ENCODE data around the gene KLHDC7B. TPM values are rescaled to one million over a fixed set of nuclear protein-coding genes. Genes with fewer than 3 reads are reported as not detected.

Gene KLHDC7B
- total and polyA plus RNA-seq, 2 of the 13 experiments (the other 11 are each of a cell fraction or from before 2014, with no cell fraction given) = 0.11 TPM; not detected in 1

GRCh38 chr22:50526108-50526833 is 19.4 kb upstream of the KLHDC7B start (continued):
- TF ChIP-seq ZNF687 (CRISPR knock-in tag; IDR thresholded peaks at IDR 0.05) = peak; percentile 1
- TF ChIP-seq ERF (CRISPR knock-in tag; IDR thresholded peaks at IDR 0.05) = no peak
- no peak for TF ChIP-seq TEAD3 (CRISPR knock-in tag; optimal IDR thresholded peaks at IDR 0.05; ENCODE audit: borderline replicate concordance)
- TF ChIP-seq ZIK1 (CRISPR knock-in tag; IDR thresholded peaks at IDR 0.05; ENCODE audit: borderline replicate concordance, low read depth) = peak; percentile 34; the same call in 1 of the 2 replicates
- TF ChIP-seq THAP8 (CRISPR knock-in tag; IDR thresholded peaks at IDR 0.05; ENCODE audit: borderline replicate concordance) = no peak
- no peak for TF ChIP-seq SKI (IDR thresholded peaks at IDR 0.05; ENCODE audit: partially characterized antibody)
- TF ChIP-seq JUN (CRISPR knock-in tag; IDR thresholded peaks at IDR 0.05) = no peak
- TF ChIP-seq DMAP1 (CRISPR knock-in tag; IDR thresholded peaks at IDR 0.05) = 0 out of 2 replicates have a peak, but pooled peaks have one; percentile 59
- no peak for TF ChIP-seq SNRNP70 (IDR thresholded peaks at IDR 0.05; ENCODE audit: low read depth, low read length)
- peak; percentile 12; the same call in 1 of the 2 replicates for TF ChIP-seq NRL (CRISPR knock-in tag; IDR thresholded peaks at IDR 0.05; ENCODE audit: borderline replicate concordance)
- TF ChIP-seq KLF9 (CRISPR knock-in tag; IDR thresholded peaks at IDR 0.05; ENCODE audit: low read depth) = no peak
- no peak for TF ChIP-seq HNRNPL (IDR thresholded peaks at IDR 0.05; ENCODE audit: low read depth, low read length)
- no peak for TF ChIP-seq ZNF652 (CRISPR knock-in tag; IDR thresholded peaks at IDR 0.05; ENCODE audit: borderline replicate concordance, low read depth)
- TF ChIP-seq ISL2 (CRISPR knock-in tag; IDR thresholded peaks at IDR 0.05) = no peak; the same call in 1 of the 2 replicates
- TF ChIP-seq IRF2 (CRISPR knock-in tag; IDR thresholded peaks at IDR 0.05) = no peak
- no peak for TF ChIP-seq ZFP36 (IDR thresholded peaks at IDR 0.05; ENCODE audit: borderline replicate concordance, low read depth, low read length, partially characterized antibody)
- TF ChIP-seq ZNF792 (CRISPR knock-in tag; IDR thresholded peaks at IDR 0.05) = no peak
- no peak for TF ChIP-seq CBX1 (IDR thresholded peaks at IDR 0.05; ENCODE audit: low read depth)
- TF ChIP-seq ZNF18 (CRISPR knock-in tag; IDR thresholded peaks at IDR 0.05; ENCODE audit: insufficient replicate concordance) = peak; percentile 52
- no peak for TF ChIP-seq ZNF577 (CRISPR knock-in tag; IDR thresholded peaks at IDR 0.05; ENCODE audit: borderline replicate concordance, low read depth)
- TF ChIP-seq ZFP90 (CRISPR knock-in tag; IDR thresholded peaks at IDR 0.05; ENCODE audit: borderline replicate concordance) = peak; percentile 44; the same call in 1 of the 2 replicates
- TF ChIP-seq RFXANK (CRISPR knock-in tag; IDR thresholded peaks at IDR 0.05) = no peak
- peak; percentile 22; the same call in 1 of the 2 replicates for TF ChIP-seq UBTF (CRISPR knock-in tag; IDR thresholded peaks at IDR 0.05)
